GM12878 (cell line): ENCODE results near the gene PSMD12. TPM values are rescaled to one million over a fixed set of nuclear protein-coding genes. Genes with fewer than 3 reads are reported as not detected.
A peak's percentile ranks its signal among the peaks of the same experiment; 100 is the strongest.

Experiments
- ATF3 ChIP-seq: IDR thresholded peaks from 2 replicates; pipeline ENCODE4 v1.6.1; 2011; ENCODE audit warnings: low read depth, mild to moderate bottlenecking, low read length, moderate library complexity, borderline replicate concordance; ENCODE audit errors: extremely low read depth
- ATF7 ChIP-seq: fragments of 450-650 bp; IDR thresholded peaks from 2 replicates; pipeline ENCODE4 v1.6.1; 2016; ENCODE audit warnings: low read depth, mild to moderate bottlenecking
- BCL11A ChIP-seq: IDR thresholded peaks from 2 replicates; pipeline ENCODE4 v1.6.1; 2011; ENCODE audit warnings: low read depth, low read length
- CHD4 ChIP-seq: fragments of 200-600 bp; sonication (generic); IDR thresholded peaks from 2 replicates; pipeline ENCODE4 v1.6.1; 2016; ENCODE audit warnings: mild to moderate bottlenecking
- CREB1 ChIP-seq: IDR thresholded peaks from 2 replicates; pipeline ENCODE4 v1.6.1; 2012; ENCODE audit warnings: low read depth, mild to moderate bottlenecking, inconsistent platforms
- EGR1 ChIP-seq, 2 experiments: IDR thresholded peaks; 1 replicate in 1 of 2; 2 replicates in 1 of 2; pipeline ENCODE4 v1.6.1; 2011 to 2012; ENCODE audit warnings: low read depth in 2 of 2, low read length in 2 of 2, borderline replicate concordance in 1 of 2, mild to moderate bottlenecking in 1 of 2, moderate library complexity in 1 of 2
- EZH2 ChIP-seq: IDR thresholded peaks from 2 replicates; pipeline ENCODE4 v1.6.1; 2012; ENCODE audit warnings: low read depth, mild to moderate bottlenecking, control low read depth, inconsistent platforms, low read length, borderline replicate concordance; ENCODE audit not compliant: control insufficient read depth
- FOXK2 ChIP-seq: fragments of 450-650 bp; IDR thresholded peaks from 2 replicates; pipeline ENCODE4 v1.6.1; 2017; ENCODE audit warnings: mild to moderate bottlenecking, moderate library complexity
- GABPA ChIP-seq: IDR thresholded peaks from 2 replicates; pipeline ENCODE4 v1.6.1; 2014; ENCODE audit warnings: antibody characterized with exemption, low read depth, mild to moderate bottlenecking, inconsistent platforms
- IKZF2 ChIP-seq, 2 experiments: fragments of 450-650 bp; IDR thresholded peaks; 2 replicates each; pipeline ENCODE4 v1.6.1; 2017; ENCODE audit warnings: mild to moderate bottlenecking in 2 of 2, moderate library complexity in 2 of 2
- IRF4 ChIP-seq: IDR thresholded peaks from 2 replicates; pipeline ENCODE4 v1.6.1; 2011; ENCODE audit warnings: low read depth, low read length
- IRF5 ChIP-seq: fragments of 450-650 bp; IDR thresholded peaks from 2 replicates; pipeline ENCODE4 v1.6.1; 2017; ENCODE audit warnings: borderline replicate concordance
- MEF2A ChIP-seq: IDR thresholded peaks from 2 replicates; pipeline ENCODE4 v1.6.1; 2011; ENCODE audit warnings: low read depth, mild to moderate bottlenecking, low read length, moderate library complexity; ENCODE audit not compliant: insufficient read depth
- POLR2AphosphoS2 ChIP-seq: IDR thresholded peaks from 2 replicates; pipeline ENCODE4 v1.6.1; 2011; ENCODE audit warnings: low read depth, mild to moderate bottlenecking, low read length, improper control_type of control experiment, moderate library complexity
- SREBF1 ChIP-seq: IDR thresholded peaks from 2 replicates; pipeline ENCODE4 v1.6.1; 2012; ENCODE audit warnings: mild to moderate bottlenecking, low read length
- USF1 ChIP-seq: IDR thresholded peaks from 2 replicates; pipeline ENCODE4 v1.6.1; 2011; ENCODE audit warnings: borderline replicate concordance, low read depth, mild to moderate bottlenecking, moderate library complexity, mixed read lengths, low read length; ENCODE audit not compliant: insufficient read depth; ENCODE audit errors: extremely low read length
- WRNIP1 ChIP-seq: IDR thresholded peaks from 2 replicates; pipeline ENCODE4 v1.6.1; 2011; ENCODE audit warnings: low read depth, low read length, improper control_type of control experiment, borderline replicate concordance
- ZBTB40 ChIP-seq: fragments of 450-650 bp; IDR thresholded peaks from 2 replicates; pipeline ENCODE4 v1.6.1; 2016; ENCODE audit warnings: mild to moderate bottlenecking, moderate library complexity, borderline replicate concordance
- ZNF592 ChIP-seq: fragments of 450-650 bp; IDR thresholded peaks from 2 replicates; pipeline ENCODE4 v1.6.1; 2017; ENCODE audit warnings: mild to moderate bottlenecking, moderate library complexity
- polyA plus RNA-seq, 11 experiments: library from polyadenylated mRNA; depleted of rRNA in 4 of 11; unstranded in 6 of 11; stranded (reverse) in 5 of 11; fragments of >200 nt; fragmentation: Nextera tagmentation in 4 of 11; fragmentation: Illumina TruSeq in 1 of 11; extraction: Ambion mirVana in 4 of 11; extraction: Trizol in 1 of 11; gene quantifications; 1 replicate in 1 of 11; 2 replicates in 10 of 11; pipeline versions ENCODE4 v1.2.1 to v1.2.3, GENCODE V29; 2011 to 2016; ENCODE audit warnings: inconsistent platforms in 2 of 11, missing spikeins in 2 of 11, low read depth in 1 of 11
- total RNA-seq, 4 experiments: library from RNA; depleted of rRNA in 3 of 4; stranded (reverse); fragments of >200 nt in 3 of 4; fragmentation: Illumina TruSeq in 1 of 4; extraction: Trizol in 1 of 4; gene quantifications; 2 replicates each; pipeline versions ENCODE4 v1.2.1 to v1.2.3, GENCODE V29; 2013 to 2021

The PSMD12 gene
- total and polyA plus RNA-seq, 10 of the 15 experiments (the other 5 are each of a cell fraction or from before 2014, with no cell fraction given) = 19.8 to 149 (median 47.5) TPM

GRCh38 chr17:67390646-67391361 is 24.4 kb upstream of the PSMD12 start (continued):
- TF ChIP-seq USF1 (no peak), WRNIP1 (no peak), IRF4 (peak; percentile 93), GABPA (peak; percentile 77), ZBTB40 (no peak), FOXK2 (no peak), IKZF2 (IDR thresholded peaks at IDR 0.05) (peak; percentile 77 to 83), POLR2AphosphoS2 (no peak), BCL11A (peak; percentile 93), ATF3 (no peak), CHD4 (no peak), CREB1 (peak; percentile 70), MEF2A (peak; percentile 80), IRF5 (no peak; the same call in 1 of the 2 replicates), EZH2 (no peak), EGR1 (IDR thresholded peaks at IDR 0.05; ENCODE audit: borderline replicate concordance in 1 of 2, low read depth in 2 of 2, low read length in 2 of 2) (0 out of 3 replicates have a peak, but pooled peaks of 1 of the 2 experiments have one; percentile 34), ATF7 (peak; percentile 90), SREBF1 (no peak), ZNF592 (no peak)
